HFFc6 (cell line): ENCODE measurements around the gene OPCML. TPM values are rescaled to one million over a fixed set of nuclear protein-coding genes. Genes with fewer than 3 reads are reported as not detected.

ENCODE experiments used
- DNase-seq: peaks from one replicate; pipeline ENCODE4 v3.0.0-alpha.2; 2018
- H3K27ac Mint-ChIP-seq: 2 replicates; pipeline ENCODE4 v1.8.0; 2020; ENCODE audit warnings: mild to moderate bottlenecking, mixed read lengths
- H3K27me3 Mint-ChIP-seq: 2 replicates; pipeline ENCODE4 v1.8.0; 2021; ENCODE audit warnings: mild to moderate bottlenecking, moderate library complexity, mixed read lengths; ENCODE audit not compliant: insufficient read depth
- H3K36me3 Mint-ChIP-seq: 2 replicates; pipeline ENCODE4 v1.8.0; 2021; ENCODE audit warnings: low read depth, mixed read lengths
- H3K4me1 Mint-ChIP-seq: 2 replicates; pipeline ENCODE4 v1.8.0; 2020; ENCODE audit warnings: low read depth, mixed read lengths
- H3K4me3 Mint-ChIP-seq: 2 replicates; pipeline ENCODE4 v1.8.0; 2020; ENCODE audit warnings: mild to moderate bottlenecking, moderate library complexity, mixed read lengths
- H3K9me3 Mint-ChIP-seq: 2 replicates; pipeline ENCODE4 v1.8.0; 2020; ENCODE audit warnings: mild to moderate bottlenecking, mixed read lengths
- total RNA-seq, 6 experiments: library from RNA; stranded (reverse); fragmentation: NEBNext Ultra II Directional; extraction: Animal tissue kit (Norgen Biotek cat#: 25700); gene quantifications; 2 replicates in 1 of 6; 3 replicates in 5 of 6; pipeline ENCODE4 v1.2.3, GENCODE V29; 2021
- TF ChIP-seq, protein P1 (sequence below): fragments of 200-600 bp; sonication (generic); IDR thresholded peaks from 2 replicates; pipeline ENCODE4 v1.5.0; 2021; ENCODE audit warnings: antibody characterized with exemption, mild to moderate bottlenecking

Gene OPCML
- total RNA-seq, 6 experiments from 2014 or later = 0.11 to 1.7 (median 0.33) TPM

DNA sequence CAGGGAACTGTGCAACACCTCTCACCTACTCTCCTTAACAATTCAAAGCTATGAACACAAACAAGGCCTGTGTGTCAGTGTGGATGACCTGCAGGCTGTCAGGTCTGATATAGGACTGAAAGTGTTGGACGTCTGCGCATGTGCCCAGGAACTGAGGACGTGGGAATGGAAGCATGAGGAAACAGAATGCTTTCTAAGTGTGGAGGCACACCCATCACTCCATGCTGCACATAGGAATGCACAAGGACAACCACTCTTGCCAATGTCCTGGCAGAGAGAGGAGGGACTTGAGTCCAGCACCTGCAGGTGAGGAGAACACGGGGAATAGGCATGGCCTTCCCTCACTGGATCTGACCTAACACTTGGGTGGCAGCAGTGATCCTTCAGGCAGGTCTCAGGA, 874.3 kb downstream of the OPCML start:
- H3K4me1 Mint-ChIP-seq = no peaks in the 10 kb centered on the region; the same call in 1 of the 2 replicates
- H3K9me3 Mint-ChIP-seq = no peaks in the 10 kb centered on the region
- no peaks in the 10 kb centered on the region for H3K36me3 Mint-ChIP-seq
- no peak overlapping the region for H3K4me3 Mint-ChIP-seq
- peaks cover 3% of the 10 kb centered on the region; the same call in 1 of the 2 replicates for H3K27me3 Mint-ChIP-seq
- no peak for DNase-seq
- no peak overlapping the region for H3K27ac Mint-ChIP-seq
- TF ChIP-seq, protein P1, sequence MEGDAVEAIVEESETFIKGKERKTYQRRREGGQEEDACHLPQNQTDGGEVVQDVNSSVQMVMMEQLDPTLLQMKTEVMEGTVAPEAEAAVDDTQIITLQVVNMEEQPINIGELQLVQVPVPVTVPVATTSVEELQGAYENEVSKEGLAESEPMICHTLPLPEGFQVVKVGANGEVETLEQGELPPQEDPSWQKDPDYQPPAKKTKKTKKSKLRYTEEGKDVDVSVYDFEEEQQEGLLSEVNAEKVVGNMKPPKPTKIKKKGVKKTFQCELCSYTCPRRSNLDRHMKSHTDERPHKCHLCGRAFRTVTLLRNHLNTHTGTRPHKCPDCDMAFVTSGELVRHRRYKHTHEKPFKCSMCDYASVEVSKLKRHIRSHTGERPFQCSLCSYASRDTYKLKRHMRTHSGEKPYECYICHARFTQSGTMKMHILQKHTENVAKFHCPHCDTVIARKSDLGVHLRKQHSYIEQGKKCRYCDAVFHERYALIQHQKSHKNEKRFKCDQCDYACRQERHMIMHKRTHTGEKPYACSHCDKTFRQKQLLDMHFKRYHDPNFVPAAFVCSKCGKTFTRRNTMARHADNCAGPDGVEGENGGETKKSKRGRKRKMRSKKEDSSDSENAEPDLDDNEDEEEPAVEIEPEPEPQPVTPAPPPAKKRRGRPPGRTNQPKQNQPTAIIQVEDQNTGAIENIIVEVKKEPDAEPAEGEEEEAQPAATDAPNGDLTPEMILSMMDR = no peak

DNA sequence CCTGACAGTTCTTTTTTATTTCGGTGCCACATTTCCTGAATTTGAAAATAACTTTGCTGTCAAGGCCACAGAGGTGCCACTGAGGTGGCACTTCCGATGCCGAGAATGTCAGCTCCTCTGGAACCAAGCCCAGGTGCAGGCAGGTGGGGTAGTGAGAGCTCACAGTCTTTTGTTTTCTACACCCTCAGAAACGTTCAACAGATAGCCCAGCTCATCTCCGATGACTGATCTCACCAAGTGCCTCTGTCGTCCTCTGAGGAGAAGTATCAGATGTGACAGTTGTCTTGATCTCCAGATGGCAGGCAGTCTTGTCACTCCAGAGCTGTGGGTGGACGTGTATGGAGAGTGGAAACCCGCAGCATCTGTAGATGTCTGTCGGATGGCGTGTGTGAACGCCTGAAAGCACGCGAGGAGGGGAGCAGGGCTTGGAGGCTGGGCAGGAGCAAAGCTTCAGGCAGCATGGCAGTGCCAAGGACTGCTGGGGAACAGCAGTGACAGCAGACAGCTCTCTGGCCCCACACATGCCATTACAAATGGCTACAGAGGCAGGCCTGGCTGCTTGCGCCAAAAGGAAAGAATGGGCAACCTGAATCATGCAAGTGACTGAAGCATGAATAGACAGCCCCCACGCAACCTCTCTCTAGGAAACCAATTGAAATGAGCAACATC, 877.0 kb downstream of the OPCML start:
- Mint-ChIP-seq H3K27ac (no peak overlapping the region), H3K4me3 (no peak overlapping the region), H3K27me3 (peaks cover 3% of the 10 kb centered on the region), H3K9me3 (no peaks in the 10 kb centered on the region), H3K36me3 (no peaks in the 10 kb centered on the region), H3K4me1 (peaks cover 9% of the 10 kb centered on the region; the same call in 1 of the 2 replicates)
- TF ChIP-seq, protein P1 = no peak
- DNase-seq = no peak

DNA sequence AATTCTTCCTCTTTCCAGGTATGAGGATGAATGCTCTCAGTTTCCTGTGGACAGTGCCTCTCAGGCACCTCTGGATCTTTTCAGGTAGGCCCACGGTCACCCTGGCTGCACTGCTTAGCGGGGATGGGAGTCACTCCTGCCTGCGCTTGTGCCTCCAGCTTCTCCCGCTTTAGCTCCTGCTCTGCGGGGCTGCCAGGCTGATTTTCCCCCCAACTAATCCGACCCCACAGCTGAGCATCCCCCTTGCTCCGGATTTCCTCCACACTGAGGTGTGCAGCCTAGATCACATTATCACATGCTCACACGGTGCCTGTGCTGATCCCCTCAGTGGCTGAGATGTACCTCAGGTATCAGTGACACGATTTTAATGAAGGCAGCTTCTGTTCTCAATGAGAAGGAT, 879.1 kb downstream of the OPCML start:
- peaks cover 21% of the 10 kb centered on the region for H3K4me1 Mint-ChIP-seq
- H3K36me3 Mint-ChIP-seq = no peaks in the 10 kb centered on the region

DNA sequence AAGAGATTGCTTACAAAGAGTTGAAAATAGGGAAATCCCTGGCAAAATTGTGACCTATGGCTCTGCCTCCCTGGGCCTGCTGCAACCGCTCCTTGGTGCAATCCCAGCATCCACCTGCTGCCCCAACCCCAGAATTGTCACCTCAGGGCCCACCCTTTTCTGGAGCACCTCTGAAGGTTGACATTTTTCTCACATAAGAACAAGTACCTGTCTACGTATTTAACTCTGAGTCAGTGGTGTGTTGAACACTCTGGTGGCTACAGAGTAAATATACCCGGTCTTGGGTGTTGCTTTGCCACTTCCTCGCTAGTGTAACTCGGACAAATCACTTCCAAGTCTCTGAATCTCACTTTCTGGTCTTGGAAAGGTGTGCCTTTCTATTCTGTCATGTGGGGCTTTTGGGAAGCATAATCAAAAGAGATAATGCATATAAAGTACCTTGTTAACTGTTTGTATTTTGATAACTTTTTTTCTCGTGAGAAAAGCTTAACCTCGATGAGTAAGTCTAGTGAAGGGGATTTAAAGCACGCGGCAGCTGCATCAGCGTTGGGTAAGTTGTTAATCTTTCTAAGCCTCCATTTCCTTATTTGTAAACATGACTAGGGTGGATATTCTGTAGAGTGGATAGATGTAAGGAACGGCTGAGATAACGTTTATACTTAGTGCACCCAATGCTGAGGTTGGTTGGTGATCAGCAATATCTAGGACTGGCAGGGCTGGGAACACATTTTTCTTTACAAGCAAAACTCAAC, 881.2 kb downstream of the OPCML start:
- no peaks in the 10 kb centered on the region for H3K36me3 Mint-ChIP-seq
- no peaks in the 10 kb centered on the region for H3K9me3 Mint-ChIP-seq
- H3K27ac Mint-ChIP-seq = no peak overlapping the region
- H3K4me3 Mint-ChIP-seq = no peak overlapping the region
- H3K4me1 Mint-ChIP-seq = peaks cover 24% of the 10 kb centered on the region
- no peak for DNase-seq
- TF ChIP-seq, protein P1 = no peak
- H3K27me3 Mint-ChIP-seq = peaks cover 3% of the 10 kb centered on the region

More for the DNA sequence above, 879.1 kb downstream of the OPCML start:
- Mint-ChIP-seq H3K27ac (no peak overlapping the region), H3K27me3 (peaks cover 3% of the 10 kb centered on the region), H3K9me3 (no peaks in the 10 kb centered on the region), H3K4me3 (no peak overlapping the region)
- DNase-seq = no peak
- TF ChIP-seq, protein P1 = no peak

DNA sequence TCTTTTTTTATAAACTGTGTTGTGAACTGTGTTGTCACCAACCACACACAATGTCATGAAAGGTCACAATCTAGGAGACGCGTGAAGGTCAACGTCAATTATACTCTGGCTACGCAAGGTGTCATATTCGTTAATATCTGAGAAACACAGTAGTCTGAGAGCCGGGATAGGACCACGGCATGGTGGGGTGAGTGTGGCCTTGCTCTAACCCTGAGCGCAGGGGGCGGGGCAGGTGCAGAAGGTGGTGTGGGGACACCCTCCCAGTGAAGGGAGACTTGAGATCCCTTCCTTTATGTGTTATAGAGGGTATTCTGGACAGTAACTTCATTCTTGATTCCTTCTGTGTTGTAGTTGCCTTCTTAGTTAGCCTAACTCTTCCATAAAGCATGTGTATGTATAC, 883.0 kb downstream of the OPCML start:
- Mint-ChIP-seq H3K36me3 (no peaks in the 10 kb centered on the region), H3K4me3 (peak overlapping the region; percentile 22; the same call in 1 of the 2 replicates), H3K4me1 (peaks cover 24% of the 10 kb centered on the region), H3K27ac (no peak overlapping the region), H3K27me3 (no peaks in the 10 kb centered on the region; the same call in none of the 2 replicates), H3K9me3 (no peaks in the 10 kb centered on the region)
- TF ChIP-seq, protein P1 = no peak
- no peak for DNase-seq
